Right lobe of liver (tissue), 4 donors: ENCODE results near the gene BAHCC1.

ENCODE experiments used
- CTCF ChIP-seq, 4 donors: fragments of 200-600 bp in 3 of 4; fragments of 450-650 bp in 1 of 4; IDR thresholded peaks; one replicate each; pipeline versions ENCODE4 v1.5.1 to v1.8.0; 2016 to 2022; ENCODE audit warnings: antibody characterized with exemption in 4 of 4, mild to moderate bottlenecking in 2 of 4
- POLR2A ChIP-seq: fragments of 450-650 bp; IDR thresholded peaks from one replicate; pipeline ENCODE4 v1.6.1; 2017; ENCODE audit warnings: antibody characterized with exemption, mild to moderate bottlenecking
- donor health status: DM: no; HTN: no; CAD: no.
- donor health status: DM: no; HTN: no; CAD: no.
- donor health status: DM: no; HTN: yes; CAD: no.

- TF ChIP-seq CTCF (IDR thresholded peaks at IDR 0.05), result no peak
- no peak for TF ChIP-seq POLR2A
Measured at GRCh38 chr17:81373536-81374160, 21.6 kb upstream of the BAHCC1 start.
